Measurements from ENCODE around the gene TNFSF8.

- TF ChIP-seq CTCF (IDR thresholded peaks at IDR 0.05; ENCODE audit: poor library complexity, severe bottlenecking) (no peak), EZH2 (IDR thresholded peaks at IDR 0.05; ENCODE audit: borderline replicate concordance, insufficient read depth, low read length, poor library complexity, severe bottlenecking) (no peak), REST (IDR thresholded peaks at IDR 0.05; ENCODE audit: borderline replicate concordance) (no peak), MXI1 (conservative IDR thresholded peaks at IDR 0.05; ENCODE audit: poor library complexity, severe bottlenecking) (no peak), RAD21 (conservative IDR thresholded peaks at IDR 0.05) (no peak), EP300 (conservative IDR thresholded peaks at IDR 0.05; ENCODE audit: poor library complexity, severe bottlenecking) (no peak), POLR2AphosphoS5 (IDR thresholded peaks at IDR 0.05) (no peak)
These were observed 73.5 kb downstream of the TNFSF8 start for GRCh38 chr9:114856942-114857315.

Data from neural cell (in vitro differentiated cells).